ENCODE data around the gene TMEM220.

DNA sequence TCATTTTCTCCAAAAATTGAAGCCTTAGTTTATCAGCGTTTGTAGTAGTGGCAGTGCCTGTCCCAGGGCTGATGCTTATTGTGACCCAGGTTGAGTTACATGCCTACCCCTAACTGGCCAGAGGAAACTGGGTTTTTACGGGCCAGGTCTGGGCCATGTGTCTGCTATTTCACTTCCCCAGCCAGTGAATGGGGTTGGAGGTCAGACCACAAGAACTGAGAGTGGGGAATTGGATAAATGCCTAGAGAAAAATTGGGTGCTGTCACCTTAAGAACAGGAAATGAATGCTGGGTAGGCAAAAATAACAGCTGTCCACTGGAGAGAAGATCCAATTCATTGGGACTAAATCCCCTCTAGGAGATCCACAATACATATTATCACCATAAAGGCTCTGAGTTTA, 27.2 kb downstream of the TMEM220 start:
- TF ChIP-seq, protein P1, sequence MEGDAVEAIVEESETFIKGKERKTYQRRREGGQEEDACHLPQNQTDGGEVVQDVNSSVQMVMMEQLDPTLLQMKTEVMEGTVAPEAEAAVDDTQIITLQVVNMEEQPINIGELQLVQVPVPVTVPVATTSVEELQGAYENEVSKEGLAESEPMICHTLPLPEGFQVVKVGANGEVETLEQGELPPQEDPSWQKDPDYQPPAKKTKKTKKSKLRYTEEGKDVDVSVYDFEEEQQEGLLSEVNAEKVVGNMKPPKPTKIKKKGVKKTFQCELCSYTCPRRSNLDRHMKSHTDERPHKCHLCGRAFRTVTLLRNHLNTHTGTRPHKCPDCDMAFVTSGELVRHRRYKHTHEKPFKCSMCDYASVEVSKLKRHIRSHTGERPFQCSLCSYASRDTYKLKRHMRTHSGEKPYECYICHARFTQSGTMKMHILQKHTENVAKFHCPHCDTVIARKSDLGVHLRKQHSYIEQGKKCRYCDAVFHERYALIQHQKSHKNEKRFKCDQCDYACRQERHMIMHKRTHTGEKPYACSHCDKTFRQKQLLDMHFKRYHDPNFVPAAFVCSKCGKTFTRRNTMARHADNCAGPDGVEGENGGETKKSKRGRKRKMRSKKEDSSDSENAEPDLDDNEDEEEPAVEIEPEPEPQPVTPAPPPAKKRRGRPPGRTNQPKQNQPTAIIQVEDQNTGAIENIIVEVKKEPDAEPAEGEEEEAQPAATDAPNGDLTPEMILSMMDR (IDR thresholded peaks at IDR 0.05; ENCODE audit: low read length): no peak
- TF ChIP-seq EZH2 (optimal IDR thresholded peaks at IDR 0.05; ENCODE audit: low read depth, low read length): no peak
- no peak for TF ChIP-seq EZH2phosphoT487 (IDR thresholded peaks at IDR 0.05; ENCODE audit: low read length)

All from MM.1S (cell line).